ENCODE results near the gene DAB2IP.

Gene DAB2IP

GRCh38 chr9:121768416-121769015, 117.1 kb downstream of the DAB2IP start:
- H3K9ac ChIP-seq (ENCODE audit: low read depth, low read length): no peak overlapping the region
- H3K4me3 ChIP-seq (ENCODE audit: low read depth in 1 of 2, low read length in 2 of 2): no peak overlapping the region
- DNase-seq (no peak), ATAC-seq (ENCODE audit: insufficient read depth, low read depth) (no peak)
- H3K36me3 ChIP-seq (ENCODE audit: insufficient read depth, low read length): no peaks in the 10 kb centered on the region
- TF ChIP-seq, protein P1, sequence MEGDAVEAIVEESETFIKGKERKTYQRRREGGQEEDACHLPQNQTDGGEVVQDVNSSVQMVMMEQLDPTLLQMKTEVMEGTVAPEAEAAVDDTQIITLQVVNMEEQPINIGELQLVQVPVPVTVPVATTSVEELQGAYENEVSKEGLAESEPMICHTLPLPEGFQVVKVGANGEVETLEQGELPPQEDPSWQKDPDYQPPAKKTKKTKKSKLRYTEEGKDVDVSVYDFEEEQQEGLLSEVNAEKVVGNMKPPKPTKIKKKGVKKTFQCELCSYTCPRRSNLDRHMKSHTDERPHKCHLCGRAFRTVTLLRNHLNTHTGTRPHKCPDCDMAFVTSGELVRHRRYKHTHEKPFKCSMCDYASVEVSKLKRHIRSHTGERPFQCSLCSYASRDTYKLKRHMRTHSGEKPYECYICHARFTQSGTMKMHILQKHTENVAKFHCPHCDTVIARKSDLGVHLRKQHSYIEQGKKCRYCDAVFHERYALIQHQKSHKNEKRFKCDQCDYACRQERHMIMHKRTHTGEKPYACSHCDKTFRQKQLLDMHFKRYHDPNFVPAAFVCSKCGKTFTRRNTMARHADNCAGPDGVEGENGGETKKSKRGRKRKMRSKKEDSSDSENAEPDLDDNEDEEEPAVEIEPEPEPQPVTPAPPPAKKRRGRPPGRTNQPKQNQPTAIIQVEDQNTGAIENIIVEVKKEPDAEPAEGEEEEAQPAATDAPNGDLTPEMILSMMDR (IDR thresholded peaks at IDR 0.05; ENCODE audit: borderline replicate concordance, extremely low read depth, low read length, poor library complexity, severe bottlenecking): no peak
- no peak for TF ChIP-seq EZH2 (IDR thresholded peaks at IDR 0.05; ENCODE audit: borderline replicate concordance, low read depth, low read length, severe bottlenecking)
- H3K79me2 ChIP-seq (ENCODE audit: insufficient read depth, low read length): no peaks in the 10 kb centered on the region
- no peaks in the 10 kb centered on the region for H4K20me1 ChIP-seq (ENCODE audit: insufficient read depth, low read length)
- H2AFZ ChIP-seq (ENCODE audit: low read depth, low read length): no peak overlapping the region
- H3K27ac ChIP-seq (ENCODE audit: low read length): no peak overlapping the region
- H3K9me3 ChIP-seq (ENCODE audit: insufficient read depth, low read length, severe bottlenecking): no peaks in the 10 kb centered on the region
- H3K4me1 ChIP-seq (ENCODE audit: insufficient read depth, low read length): no peaks in the 10 kb centered on the region
- no peak overlapping the region for H3K4me2 ChIP-seq (ENCODE audit: insufficient read depth, low read length)
- peaks cover 8% of the 10 kb centered on the region for H3K27me3 ChIP-seq (ENCODE audit: insufficient read depth, low read length, poor library complexity)

DNA sequence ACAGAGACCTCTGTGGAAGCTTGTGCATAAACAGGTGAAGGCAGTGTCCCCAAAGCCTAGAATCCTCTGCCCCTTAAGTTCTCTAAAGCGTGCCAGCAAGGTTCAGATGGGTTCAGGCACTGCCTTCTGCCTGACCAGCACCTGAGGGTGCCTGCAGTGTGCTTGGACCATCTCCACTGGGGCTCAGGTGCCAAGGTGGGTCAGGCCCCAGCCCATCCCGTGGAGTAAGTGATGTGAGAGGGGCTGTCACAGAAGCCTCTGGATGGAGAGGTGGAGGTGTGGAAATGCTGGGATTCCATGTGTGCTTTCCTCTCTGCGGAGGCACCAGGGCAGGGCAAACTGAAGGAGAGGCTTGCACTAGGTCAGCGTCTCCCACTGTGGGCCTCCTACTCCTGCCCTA, 118.5 kb downstream of the DAB2IP start:
- Histone ChIP-seq H3K9me3 (ENCODE audit: insufficient read depth, low read length, severe bottlenecking) (no peaks in the 10 kb centered on the region), H3K9ac (ENCODE audit: low read depth, low read length) (no peak overlapping the region), H3K4me3 (ENCODE audit: low read depth in 1 of 2, low read length in 2 of 2) (no peak overlapping the region), H3K27me3 (ENCODE audit: insufficient read depth, low read length, poor library complexity) (peaks cover 8% of the 10 kb centered on the region), H3K36me3 (ENCODE audit: insufficient read depth, low read length) (no peaks in the 10 kb centered on the region), H4K20me1 (ENCODE audit: insufficient read depth, low read length) (no peaks in the 10 kb centered on the region), H3K4me2 (ENCODE audit: insufficient read depth, low read length) (no peak overlapping the region), H3K79me2 (ENCODE audit: insufficient read depth, low read length) (no peaks in the 10 kb centered on the region), H3K4me1 (ENCODE audit: insufficient read depth, low read length) (no peaks in the 10 kb centered on the region), H3K27ac (ENCODE audit: low read length) (no peak overlapping the region), H2AFZ (ENCODE audit: low read depth, low read length) (no peak overlapping the region)
- DNase-seq: no peak
- ATAC-seq (ENCODE audit: insufficient read depth, low read depth): no peak
- TF ChIP-seq EZH2 (IDR thresholded peaks at IDR 0.05; ENCODE audit: borderline replicate concordance, low read depth, low read length, severe bottlenecking): no peak
- TF ChIP-seq, protein P1 (IDR thresholded peaks at IDR 0.05; ENCODE audit: borderline replicate concordance, extremely low read depth, low read length, poor library complexity, severe bottlenecking): no peak

DNA sequence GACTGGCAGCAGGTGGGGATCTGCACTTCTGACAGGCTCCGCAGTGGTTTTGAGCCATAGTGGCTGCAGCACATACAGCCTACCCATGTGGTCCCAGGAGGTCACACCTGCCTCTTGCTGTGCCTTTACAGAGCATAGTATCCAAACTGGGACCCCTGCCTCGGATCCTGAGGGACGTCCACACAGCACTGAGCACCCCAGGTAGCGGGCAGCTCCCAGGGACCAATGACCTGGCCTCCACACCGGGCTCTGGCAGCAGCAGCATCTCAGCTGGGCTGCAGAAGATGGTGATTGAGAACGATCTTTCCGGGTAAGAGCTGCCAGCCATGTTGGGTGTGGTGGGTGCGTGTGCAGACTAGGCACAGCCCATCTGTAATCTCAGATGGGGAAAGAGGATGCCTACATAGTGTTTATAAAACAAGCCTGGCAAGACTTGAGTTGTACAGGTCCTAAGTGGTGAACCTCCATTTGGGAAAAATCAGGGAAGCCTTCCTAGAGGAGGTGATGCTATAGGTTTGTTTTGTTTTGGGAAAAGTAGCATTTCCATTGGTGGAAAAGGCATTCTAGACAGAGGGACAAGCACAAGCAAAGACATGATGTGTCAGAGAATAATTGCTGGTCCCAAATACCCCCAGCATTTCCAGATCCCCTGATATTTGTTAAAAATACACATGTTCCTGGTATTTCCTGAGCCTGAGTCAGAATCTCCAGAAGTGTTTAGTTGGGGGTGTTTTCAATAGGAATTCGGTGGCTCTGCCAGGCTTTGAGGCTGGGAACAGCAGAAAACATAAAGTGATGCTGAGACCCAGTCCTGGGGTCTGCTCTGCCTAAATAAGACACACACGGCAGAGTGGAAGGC, 119.2 kb downstream of the DAB2IP start:
- TF ChIP-seq, protein P1 (IDR thresholded peaks at IDR 0.05; ENCODE audit: borderline replicate concordance, extremely low read depth, low read length, poor library complexity, severe bottlenecking): no peak
- TF ChIP-seq EZH2 (IDR thresholded peaks at IDR 0.05; ENCODE audit: borderline replicate concordance, low read depth, low read length, severe bottlenecking): no peak
- H4K20me1 ChIP-seq (ENCODE audit: insufficient read depth, low read length): no peaks in the 10 kb centered on the region
- no peaks in the 10 kb centered on the region for H3K36me3 ChIP-seq (ENCODE audit: insufficient read depth, low read length)
- H3K4me1 ChIP-seq (ENCODE audit: insufficient read depth, low read length): no peaks in the 10 kb centered on the region
- no peaks in the 10 kb centered on the region for H3K9me3 ChIP-seq (ENCODE audit: insufficient read depth, low read length, severe bottlenecking)
- H3K27me3 ChIP-seq (ENCODE audit: insufficient read depth, low read length, poor library complexity): peaks cover 8% of the 10 kb centered on the region
- no peak overlapping the region for H2AFZ ChIP-seq (ENCODE audit: low read depth, low read length)
- ATAC-seq (ENCODE audit: insufficient read depth, low read depth): no peak
- H3K79me2 ChIP-seq (ENCODE audit: insufficient read depth, low read length): no peaks in the 10 kb centered on the region
- no peak overlapping the region for H3K9ac ChIP-seq (ENCODE audit: low read depth, low read length)
- DNase-seq: no peak
- no peak overlapping the region for H3K4me3 ChIP-seq (ENCODE audit: low read depth in 1 of 2, low read length in 2 of 2)
- no peak overlapping the region for H3K4me2 ChIP-seq (ENCODE audit: insufficient read depth, low read length)
- no peak overlapping the region for H3K27ac ChIP-seq (ENCODE audit: low read length)

Data from DND-41 (cell line).